Ishikawa (cell line): ENCODE measurements around the gene CARD11.

Source experiments
- EP300 ChIP-seq: IDR thresholded peaks from 2 replicates; pipeline ENCODE4 v1.6.1; 2012; ENCODE audit warnings: borderline replicate concordance
- FOXM1 ChIP-seq: IDR thresholded peaks from 2 replicates; pipeline ENCODE4 v1.6.1; 2012; ENCODE audit warnings: low read depth, borderline replicate concordance
- MAX ChIP-seq: IDR thresholded peaks from 2 replicates; pipeline ENCODE4 v1.6.1; 2012
- REST ChIP-seq: IDR thresholded peaks from 2 replicates; pipeline ENCODE4 v1.6.1; 2012; ENCODE audit warnings: low read depth, mild to moderate bottlenecking
- TAF1 ChIP-seq: IDR thresholded peaks from 2 replicates; pipeline ENCODE4 v1.6.1; 2012; ENCODE audit warnings: low read depth, mild to moderate bottlenecking
- YY1 ChIP-seq: IDR thresholded peaks from 2 replicates; pipeline ENCODE4 v1.6.1; 2012; ENCODE audit warnings: low read depth

GRCh38 chr7:2934984-2935740 lies 108.5 kb downstream of the CARD11 start:
- TF ChIP-seq YY1 = no peak
- TF ChIP-seq MAX = no peak
- no peak for TF ChIP-seq REST
- no peak for TF ChIP-seq EP300
- TF ChIP-seq FOXM1 = no peak
- TF ChIP-seq TAF1 = no peak
